Naive thymus-derived CD8-positive, alpha-beta T cell (primary cell): ENCODE measurements around the gene APLP2. TPM values are rescaled to one million over a fixed set of nuclear protein-coding genes. Genes with fewer than 3 reads are reported as not detected.

Experiments
- ATAC-seq, 2 donors: fragments of 150-1000 bp; cut with Tn5 transposase in 1 of 2; sonication (Bioruptor Pico), chemical (Tn5 transposase) in 1 of 2; 1 replicate in 1 of 2; 2 replicates in 1 of 2; pipeline ENCODE4 v1.10.0; 2021; ENCODE audit warnings: mild to moderate bottlenecking in 2 of 2, moderate library complexity in 2 of 2
- POLR2A ChIA-PET: fragments of 350-600 bp; sonication (Branson Sonifier 250); formaldehyde crosslinking; loops from one replicate; lab custom pipeline; 2021; ENCODE audit warnings: antibody characterized with exemption; lab: Charles Lee
- DNase-seq, 10 donors: peaks; one replicate each; pipeline versions ENCODE4 v3.0.0 to v3.0.0-alpha.2; 2020 to 2022
- H3K27ac Mint-ChIP-seq, 10 donors: one replicate each; pipeline ENCODE4 v1.8.0; 2020 to 2022; ENCODE audit warnings: mild to moderate bottlenecking in 10 of 10, mixed read lengths in 10 of 10, moderate library complexity in 4 of 10, inconsistent platforms in 1 of 10
- H3K27me3 Mint-ChIP-seq, 5 donors: one replicate each; pipeline ENCODE4 v1.8.0; 2021 to 2022; ENCODE audit warnings: mixed read lengths in 5 of 5
- H3K36me3 Mint-ChIP-seq, 3 donors: one replicate each; pipeline ENCODE4 v1.8.0; 2020 to 2022; ENCODE audit warnings: mixed read lengths in 3 of 3, mild to moderate bottlenecking in 2 of 3, inconsistent platforms in 1 of 3
- H3K4me1 Mint-ChIP-seq, 4 donors: one replicate each; pipeline ENCODE4 v1.8.0; 2021 to 2022; ENCODE audit warnings: mixed read lengths in 4 of 4
- H3K4me3 Mint-ChIP-seq, 10 donors: one replicate each; pipeline ENCODE4 v1.8.0; 2020 to 2022; ENCODE audit warnings: mild to moderate bottlenecking in 10 of 10, mixed read lengths in 10 of 10, moderate library complexity in 6 of 10, inconsistent platforms in 1 of 10
- H3K9me3 Mint-ChIP-seq, 9 donors: one replicate each; pipeline ENCODE4 v1.8.0; 2020 to 2022; ENCODE audit warnings: mixed read lengths in 9 of 9, mild to moderate bottlenecking in 3 of 9, inconsistent platforms in 1 of 9, moderate library complexity in 1 of 9
- polyA plus RNA-seq, 3 donors: library from polyadenylated mRNA; unstranded; fragments of 300-500 nt; fragmentation: Illumina TruSeq; gene quantifications; one replicate each; pipeline ENCODE4 v1.2.3, GENCODE V29; 2021
- total RNA-seq, 8 experiments: library from RNA in 2 of 8; stranded (reverse) in 2 of 8; gene quantifications; one replicate each; pipeline ENCODE4 v1.2.3 and lab custom pipeline; 2021 to 2026

Gene APLP2
- total and polyA plus RNA-seq, 5 experiments from 2014 or later, result 26.2 to 54.4 (median 35.1) TPM

DNA sequence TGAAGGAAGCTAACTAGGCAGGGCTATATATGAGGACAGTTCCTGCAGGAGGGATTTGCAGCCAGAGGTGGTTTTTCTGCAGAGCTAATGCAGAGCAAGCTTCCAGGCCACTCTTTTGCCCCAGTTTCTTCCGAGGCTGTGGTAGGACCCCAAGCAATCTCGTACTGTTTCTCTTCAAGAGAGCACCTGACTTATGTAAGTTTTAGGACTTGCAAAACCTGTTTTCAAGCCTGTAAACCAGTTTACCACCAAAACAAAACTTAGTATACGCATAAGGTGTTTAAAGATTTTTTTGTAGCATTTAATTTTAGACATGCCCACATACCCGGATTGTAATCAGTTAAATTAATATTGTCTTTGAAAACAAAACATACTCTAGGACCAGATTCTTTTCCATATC, 7.7 kb upstream of the APLP2 start:
- Mint-ChIP-seq H3K27ac (no peak overlapping the region), H3K27me3 (peaks cover 21 to 45% (median 30%) of the 10 kb centered on the region in 5 donors), H3K4me3 (no peak overlapping the region), H3K4me1 (peaks cover 0 to 8% (median 0%) of the 10 kb centered on the region in 4 donors), H3K36me3 (no peaks in the 10 kb centered on the region), H3K9me3 (peaks cover 0 to 2% (median 0%) of the 10 kb centered on the region in 9 donors)
- no peak for DNase-seq
- POLR2A ChIA-PET, result no interaction called here
- no peak for ATAC-seq

DNA sequence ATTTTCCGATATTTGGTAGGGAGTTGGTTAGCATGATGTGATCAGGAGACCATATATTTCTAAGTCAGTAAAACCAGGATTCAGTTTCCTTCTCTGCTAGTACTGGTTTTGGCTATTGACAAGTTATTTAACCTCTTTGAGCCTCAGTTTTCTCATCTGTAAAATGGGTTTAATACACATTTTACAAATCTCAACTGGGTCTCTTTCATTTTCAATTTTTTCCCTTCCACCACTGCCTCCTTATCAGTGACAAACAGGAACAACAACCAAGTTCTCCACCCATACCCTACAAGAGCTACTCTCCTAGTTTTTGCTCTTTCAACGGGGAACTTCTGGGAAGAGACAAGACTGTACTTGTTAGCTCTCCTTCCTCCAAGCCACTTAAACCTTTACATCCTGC, 6.2 kb upstream of the APLP2 start:
- ATAC-seq (no peak), DNase-seq (no peak)
- Mint-ChIP-seq H3K27ac (no peak overlapping the region), H3K4me1 (peaks cover 2 to 11% (median 4%) of the 10 kb centered on the region in 4 donors), H3K27me3 (peaks cover 19 to 40% (median 26%) of the 10 kb centered on the region in 5 donors), H3K36me3 (no peaks in the 10 kb centered on the region), H3K4me3 (no peak overlapping the region), H3K9me3 (peaks cover 0 to 2% (median 0%) of the 10 kb centered on the region in 9 donors)
- POLR2A ChIA-PET, result no interaction called here

DNA sequence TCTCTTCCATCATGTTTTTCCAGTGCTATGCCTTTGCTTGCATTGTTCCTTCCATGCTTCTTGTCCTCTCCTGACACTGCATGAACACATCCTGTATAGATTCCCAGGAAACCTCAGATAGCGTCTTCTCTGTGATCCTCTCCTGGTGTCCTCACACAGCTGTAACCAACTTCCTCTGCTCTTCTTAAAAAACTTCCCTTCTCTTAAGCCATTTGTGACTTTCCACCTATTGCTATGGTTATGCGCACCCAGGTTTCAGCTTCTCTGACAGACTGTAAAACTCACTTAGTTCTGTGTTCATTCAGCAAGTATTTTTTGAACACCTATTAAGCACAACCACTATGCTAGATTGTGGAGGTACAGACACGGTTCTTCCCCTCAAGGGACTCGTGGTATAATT, 5.1 kb upstream of the APLP2 start:
- Mint-ChIP-seq H3K27me3 (peaks cover 19 to 40% (median 20%) of the 10 kb centered on the region in 5 donors), H3K36me3 (no peaks in the 10 kb centered on the region), H3K27ac (no peak overlapping the region), H3K4me1 (peaks cover 7 to 16% (median 9%) of the 10 kb centered on the region in 4 donors), H3K4me3 (no peak overlapping the region), H3K9me3 (peaks cover 0 to 2% (median 0%) of the 10 kb centered on the region in 9 donors)
- DNase-seq (no peak), ATAC-seq (no peak)
- POLR2A ChIA-PET, result no interaction called here

DNA sequence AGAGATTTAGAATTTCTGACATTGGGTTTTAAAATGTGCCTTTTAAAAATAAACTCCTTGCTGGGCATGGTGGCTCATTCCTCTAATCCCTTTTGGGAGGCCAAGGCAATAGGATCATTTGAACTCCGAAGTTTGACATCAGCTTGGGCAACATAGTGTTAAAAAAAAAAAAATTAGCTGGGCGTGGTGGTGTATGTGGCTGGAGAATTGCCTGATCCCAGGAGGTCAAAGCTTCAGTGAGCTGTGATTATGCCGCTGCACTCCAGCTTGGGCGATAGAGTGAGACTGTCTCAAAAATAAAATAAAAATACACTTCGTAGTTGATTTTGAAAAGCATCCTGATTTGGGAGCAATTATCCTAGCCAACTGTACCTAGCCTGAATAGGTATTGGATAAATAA, 3.4 kb upstream of the APLP2 start:
- no peak overlapping the region for H3K27ac Mint-ChIP-seq
- H3K4me3 Mint-ChIP-seq, result no peak overlapping the region
- H3K9me3 Mint-ChIP-seq, result peaks cover 0 to 2% (median 0%) of the 10 kb centered on the region in 9 donors

DNA sequence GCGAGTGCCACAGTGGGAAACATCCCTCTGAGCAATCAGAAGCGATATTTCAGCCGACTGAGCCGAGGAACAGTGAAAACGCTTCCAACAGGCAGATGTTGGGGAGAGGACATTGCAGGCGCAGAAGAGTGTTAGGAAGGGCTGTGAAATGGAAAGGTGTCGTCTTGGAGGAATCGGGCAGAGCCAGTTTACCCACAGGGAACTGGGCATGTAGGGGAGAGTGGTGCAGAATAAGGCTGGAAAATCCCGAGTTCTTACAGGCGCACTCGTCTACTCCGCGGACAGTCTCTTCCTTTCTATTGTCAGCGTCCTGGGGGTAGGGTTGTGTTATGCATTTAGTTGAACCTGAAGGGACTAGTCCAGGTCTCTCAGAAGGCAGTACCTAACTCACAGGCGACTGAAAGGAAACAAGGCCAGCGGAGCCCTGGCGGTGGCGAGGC, 1.1 kb upstream of the APLP2 start:
- H3K9me3 Mint-ChIP-seq, result peaks cover 0 to 2% (median 0%) of the 10 kb centered on the region in 9 donors
- H3K36me3 Mint-ChIP-seq, result no peaks in the 10 kb centered on the region
- no peak for ATAC-seq
- no peak for DNase-seq
- H3K4me3 Mint-ChIP-seq, result peak overlapping the region; percentile 92 to 98 (median 96)
- H3K27me3 Mint-ChIP-seq, result peaks cover 10 to 26% (median 13%) of the 10 kb centered on the region in 5 donors
- H3K27ac Mint-ChIP-seq, result peak overlapping the region; percentile 93 to 99 (median 95)
- POLR2A ChIA-PET, result interaction anchor here (1.2 kb wide), 1 partner anchor 65 kb away, joined by 3 read pairs; no protein-coding TSS in a partner anchor
- peaks cover 12 to 37% (median 20%) of the 10 kb centered on the region in 4 donors for H3K4me1 Mint-ChIP-seq

More for the DNA sequence above, 3.4 kb upstream of the APLP2 start:
- POLR2A ChIA-PET, result no interaction called here
- Mint-ChIP-seq H3K36me3 (no peaks in the 10 kb centered on the region), H3K4me1 (peaks cover 10 to 23% (median 15%) of the 10 kb centered on the region in 4 donors), H3K27me3 (peaks cover 14 to 28% (median 15%) of the 10 kb centered on the region in 5 donors)
- ATAC-seq, result no peak
- DNase-seq, result no peak

DNA sequence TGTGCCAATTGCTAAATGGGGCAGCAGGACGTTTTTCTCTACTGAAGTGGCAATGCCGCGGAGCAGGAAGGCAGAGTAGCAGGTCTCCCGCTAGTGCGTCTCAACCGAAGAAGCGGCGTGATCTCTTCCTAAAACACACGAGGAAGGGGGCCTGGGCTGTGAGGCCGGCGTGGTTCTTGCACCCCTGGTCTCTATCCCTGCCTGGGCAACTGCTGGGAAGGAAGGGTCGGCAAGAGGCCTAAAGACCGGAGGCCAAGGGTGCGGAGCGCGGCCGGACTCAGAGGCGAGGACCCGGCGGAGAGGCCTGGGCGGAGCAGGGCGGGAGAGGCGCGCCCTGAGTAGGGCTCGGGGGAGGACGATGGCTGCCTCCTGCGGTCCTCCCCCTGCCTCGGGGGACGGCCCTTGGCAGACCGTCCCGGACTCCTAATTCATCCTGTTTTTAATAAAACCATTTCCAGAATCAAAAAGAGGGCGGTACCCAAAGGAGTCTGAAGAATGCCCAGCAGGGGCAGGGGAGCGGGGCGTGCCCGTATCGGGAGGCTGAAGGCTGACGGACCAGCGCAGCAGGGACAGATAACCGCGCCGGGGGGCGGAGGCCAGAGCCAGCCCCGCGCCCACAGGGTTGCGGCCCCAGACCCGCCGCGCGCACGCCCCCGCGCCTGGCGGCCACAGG, 572 bp upstream of the APLP2 start:
- Mint-ChIP-seq H3K27ac (peak overlapping the region; percentile 93 to 99 (median 95)), H3K9me3 (no peaks in the 10 kb centered on the region), H3K36me3 (no peaks in the 10 kb centered on the region), H3K4me1 (peaks cover 12 to 39% (median 20%) of the 10 kb centered on the region in 4 donors), H3K4me3 (peak overlapping the region; percentile 92 to 98 (median 96)), H3K27me3 (peaks cover 5 to 21% (median 10%) of the 10 kb centered on the region in 5 donors)
- peak; percentile 32 to 87 (median 55) for DNase-seq
- POLR2A ChIA-PET, result interaction anchor here (3.6 kb wide), 1 partner anchor 66 kb away, joined by 62 read pairs; the partner anchor contains the start of gene PRDM10
- peak; percentile 57 to 69 for ATAC-seq

DNA sequence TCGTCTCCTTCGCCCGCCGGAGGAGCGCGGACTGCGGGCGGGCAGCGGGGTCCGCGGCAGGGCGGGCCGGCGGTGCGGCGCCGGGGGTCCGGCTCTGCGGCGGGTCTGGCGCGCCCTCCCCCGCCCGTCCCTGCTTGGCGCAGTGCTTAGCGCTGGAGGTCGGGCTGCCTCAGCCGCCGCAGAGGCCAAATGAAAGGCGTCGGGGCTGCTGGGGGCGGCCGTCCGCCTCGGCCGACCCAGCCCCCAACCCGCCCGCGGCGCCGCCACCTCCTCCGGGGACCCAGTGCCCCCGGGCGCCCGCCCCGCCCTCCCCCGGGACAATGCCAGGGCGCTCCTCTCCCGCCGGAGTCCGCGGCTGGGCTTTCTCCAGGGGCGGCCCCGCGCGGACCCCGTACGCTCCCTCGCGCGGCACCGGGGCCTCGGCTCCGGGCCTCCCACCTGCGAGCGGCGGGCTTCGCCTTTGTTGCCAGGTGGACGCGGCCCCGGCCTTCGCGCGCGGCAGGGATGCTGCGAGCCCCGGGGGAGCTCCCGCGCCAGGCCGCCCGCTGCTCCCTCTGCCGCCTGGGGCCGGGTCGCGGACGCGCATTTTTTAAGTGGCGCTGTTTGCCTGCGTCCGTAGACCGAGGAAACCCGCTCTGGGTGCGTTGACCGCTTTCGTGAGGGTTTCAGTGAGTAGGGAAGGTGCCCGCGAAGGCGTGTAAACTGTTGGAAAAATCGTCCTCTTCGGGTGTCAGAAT, 583 bp downstream of the APLP2 start:
- peaks cover 0 to 9% (median 2%) of the 10 kb centered on the region in 5 donors for H3K27me3 Mint-ChIP-seq
- H3K36me3 Mint-ChIP-seq, result no peaks in the 10 kb centered on the region

DNA sequence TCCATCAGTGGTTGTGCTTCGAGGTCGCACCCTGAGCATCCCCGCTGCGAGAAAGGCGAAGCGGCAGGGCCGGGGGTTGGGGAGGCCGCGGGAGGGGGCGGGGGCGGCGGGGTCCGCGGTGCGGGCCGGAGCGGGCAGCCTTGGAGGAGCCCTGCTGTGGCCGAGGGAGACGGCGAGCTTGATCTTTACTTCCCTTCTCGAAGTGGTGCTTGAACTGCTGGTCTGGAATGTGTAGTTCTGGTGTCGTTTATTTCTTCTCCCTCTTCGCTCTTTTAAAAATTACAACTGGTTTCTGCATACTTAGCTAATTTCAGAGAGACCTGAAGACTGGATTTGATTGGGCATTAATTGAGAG, 1.1 kb downstream of the APLP2 start:
- Mint-ChIP-seq H3K4me1 (peaks cover 12 to 38% (median 20%) of the 10 kb centered on the region in 4 donors), H3K27ac (peak overlapping the region in 7 of 10 donors; percentile 40 to 90 (median 76)), H3K36me3 (no peaks in the 10 kb centered on the region), H3K27me3 (peaks cover 0 to 9% (median 2%) of the 10 kb centered on the region in 5 donors), H3K9me3 (no peaks in the 10 kb centered on the region), H3K4me3 (peak overlapping the region; percentile 78 to 91 (median 87))
- DNase-seq (no peak), ATAC-seq (no peak)
- POLR2A ChIA-PET, result interaction anchor here (1.3 to 3.6 kb wide), 3 partner anchors 61 to 176 kb away, joined by 3 to 62 read pairs (median 5); partner anchors contain the start of genes NFRKB and PRDM10

More for the DNA sequence above, 583 bp downstream of the APLP2 start:
- Mint-ChIP-seq H3K9me3 (no peaks in the 10 kb centered on the region), H3K4me1 (peaks cover 12 to 34% (median 20%) of the 10 kb centered on the region in 4 donors), H3K4me3 (peak overlapping the region; percentile 89 to 99 (median 96)), H3K27ac (peak overlapping the region in 6 of 10 donors; percentile 40 to 99 (median 94))
- DNase-seq, result peak; percentile 26 to 67 (median 42)
- peak; percentile 19 to 27 for ATAC-seq
- POLR2A ChIA-PET, result interaction anchor here (1.3 to 3.6 kb wide), 3 partner anchors 61 to 175 kb away, joined by 3 to 62 read pairs (median 5); partner anchors contain the start of genes NFRKB and PRDM10

DNA sequence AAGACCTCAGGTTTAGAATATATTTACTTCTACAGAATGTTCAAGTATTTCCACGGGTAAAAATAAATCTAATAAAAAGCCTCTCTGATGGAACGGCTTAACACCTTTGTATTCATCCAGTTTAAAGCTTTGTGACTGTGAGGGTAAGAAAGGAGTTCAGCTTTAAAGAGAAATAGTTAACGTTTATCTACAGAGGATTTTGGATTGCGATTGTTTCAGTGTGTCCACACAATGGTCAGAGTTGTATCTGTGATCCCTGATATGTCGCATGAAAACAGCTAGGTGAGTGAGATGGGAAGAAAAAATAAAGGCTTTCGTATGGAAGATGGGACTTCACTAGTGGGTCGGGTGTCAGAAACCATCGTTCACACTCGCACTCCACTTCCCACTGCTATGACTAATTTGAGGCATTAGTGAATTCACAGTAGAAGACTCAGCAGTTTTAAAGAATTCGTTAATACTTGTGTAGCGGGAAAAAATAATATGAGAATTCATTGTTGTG, 1.6 kb downstream of the APLP2 start:
- peak overlapping the region; percentile 78 to 91 (median 87) for H3K4me3 Mint-ChIP-seq
- H3K9me3 Mint-ChIP-seq, result no peaks in the 10 kb centered on the region
- no peak for ATAC-seq
- no peak for DNase-seq
- peaks cover 12 to 38% (median 20%) of the 10 kb centered on the region in 4 donors for H3K4me1 Mint-ChIP-seq
- peak overlapping the region in 6 of 10 donors; percentile 24 to 90 (median 77) for H3K27ac Mint-ChIP-seq
- peaks cover 0 to 9% (median 2%) of the 10 kb centered on the region in 5 donors for H3K27me3 Mint-ChIP-seq
- POLR2A ChIA-PET, result interaction anchor here (0.7 to 3.6 kb wide), 3 partner anchors 68 to 176 kb away, joined by 3 to 62 read pairs (median 5); partner anchors contain the start of genes NFRKB and PRDM10
- no peaks in the 10 kb centered on the region for H3K36me3 Mint-ChIP-seq

DNA sequence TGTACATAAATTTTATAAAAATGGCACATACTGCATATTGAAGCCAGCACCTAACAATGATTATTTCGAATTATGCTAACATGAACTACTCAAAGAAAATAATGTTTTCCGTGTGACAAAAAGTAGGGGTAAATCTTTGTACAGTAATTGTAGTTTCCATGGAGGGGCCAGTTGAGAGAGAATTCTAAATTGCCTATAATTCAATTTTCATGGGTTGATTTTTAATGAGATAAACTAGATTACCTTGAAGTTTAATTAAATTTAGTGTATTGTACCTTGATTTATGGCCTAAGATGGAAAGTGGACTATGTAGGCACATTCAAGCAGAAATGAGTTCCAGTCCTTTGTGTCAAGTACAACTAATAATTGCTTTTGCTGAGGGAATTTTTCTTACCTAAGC, 5.0 kb downstream of the APLP2 start:
- no peaks in the 10 kb centered on the region for H3K9me3 Mint-ChIP-seq
- H3K36me3 Mint-ChIP-seq, result no peaks in the 10 kb centered on the region
- H3K27ac Mint-ChIP-seq, result no peak overlapping the region
- POLR2A ChIA-PET, result no interaction called here
- H3K27me3 Mint-ChIP-seq, result peaks cover 0 to 10% (median 2%) of the 10 kb centered on the region in 5 donors
- DNase-seq, result no peak
- peaks cover 5 to 54% (median 16%) of the 10 kb centered on the region in 4 donors for H3K4me1 Mint-ChIP-seq
- no peak overlapping the region for H3K4me3 Mint-ChIP-seq
- ATAC-seq, result no peak

DNA sequence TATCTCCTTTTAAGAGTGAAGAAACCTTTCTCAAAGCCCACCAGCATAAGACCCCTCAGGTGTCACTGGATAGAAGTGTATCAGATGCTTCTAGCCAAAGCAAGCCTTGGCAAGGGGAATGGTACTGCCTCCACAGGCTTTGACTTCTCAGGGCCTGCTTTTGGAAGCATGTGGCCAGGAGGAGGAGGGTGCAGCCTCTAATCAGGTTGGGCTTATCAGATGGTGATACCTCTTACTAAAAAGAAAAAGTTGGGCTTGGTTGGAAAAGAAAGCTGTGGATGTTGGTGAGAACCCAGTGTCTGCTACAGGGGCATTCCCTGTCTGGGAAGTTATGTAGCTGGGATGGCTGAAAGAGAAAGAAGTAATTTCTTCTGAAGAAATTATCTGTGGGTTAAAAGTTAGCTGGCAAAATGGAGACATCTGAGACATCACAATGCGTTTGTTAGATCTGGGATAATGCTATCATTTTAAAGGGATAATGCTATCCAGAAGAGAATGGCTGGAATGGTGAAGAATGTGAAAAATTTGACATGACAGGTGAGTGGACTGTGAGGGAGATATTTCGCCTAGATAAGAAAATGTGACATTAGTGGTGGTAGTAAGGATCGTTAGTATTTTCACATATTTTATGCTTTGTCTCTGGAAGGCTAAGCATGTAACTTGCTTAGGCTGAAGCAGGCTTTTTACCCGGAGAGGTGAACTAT, 7.2 kb downstream of the APLP2 start:
- Mint-ChIP-seq H3K9me3 (no peaks in the 10 kb centered on the region), H3K36me3 (no peaks in the 10 kb centered on the region), H3K27ac (no peak overlapping the region), H3K4me1 (peaks cover 0 to 43% (median 6%) of the 10 kb centered on the region in 4 donors), H3K4me3 (no peak overlapping the region), H3K27me3 (peaks cover 0 to 5% (median 0%) of the 10 kb centered on the region in 5 donors)
- POLR2A ChIA-PET, result no interaction called here
- ATAC-seq (no peak), DNase-seq (no peak)
